T-helper 2 cell (primary cell): ENCODE results near the gene CHTOP.
"Not testable (repeated sequence)": the region's sequence is repeated elsewhere in the genome, so short reads cannot be mapped to it uniquely, and the experiment has no call there.

Experiments used
- DNase-seq, 5 experiments: peaks; one replicate each; pipeline versions ENCODE4 v3.0.0 to v3.0.0-alpha.2; 2012 to 2022

CHTOP gene

GRCh38 chr1:153663211-153663610 is 29.3 kb downstream of the CHTOP start:
- no peak for DNase-seq

GRCh38 chr1:153667439-153667838 is 33.6 kb downstream of the CHTOP start:
- no peak for DNase-seq

GRCh38 chr1:153668672-153669071 is 34.8 kb downstream of the CHTOP start:
- not testable (repeated sequence) for DNase-seq

GRCh38 chr1:153669606-153670005 is 35.7 kb downstream of the CHTOP start:
- DNase-seq: no peak

- peak in 3 of 5 experiments; percentile 7 to 32 (median 17) for DNase-seq
Observed at GRCh38 chr1:153670257-153670858, 36.5 kb downstream of the CHTOP start.

- peak; percentile 88 to 99 (median 97) for DNase-seq
Observed at GRCh38 chr1:153670859-153671627, 37.2 kb downstream of the CHTOP start, which contains the start of gene ILF2. TSS of gene ILF2 (minus strand) at chr1:153670993. CDS start at chr1:153670922, 71 bp downstream.

GRCh38 chr1:153671628-153672353 is 37.9 kb downstream of the CHTOP start:
- peak in 3 of 5 experiments; percentile 36 to 64 (median 39) for DNase-seq

- no peak for DNase-seq
Observed at GRCh38 chr1:153673511-153673910, 39.6 kb downstream of the CHTOP start.

GRCh38 chr1:153677718-153678518 is 44.1 kb downstream of the CHTOP start:
- DNase-seq: peak in 2 of 5 experiments; percentile 18 to 50

GRCh38 chr1:153678519-153679336 is 44.9 kb downstream of the CHTOP start, which contains the start of gene NPR1:
TSS of gene NPR1 (plus strand) at chr1:153678688. CDS start at chr1:153679109, 421 bp downstream.
- DNase-seq: peak in 1 of 5 experiments; percentile 37

GRCh38 chr1:153679337-153680119 is 45.7 kb downstream of the CHTOP start:
- DNase-seq: peak in 1 of 5 experiments; percentile 41

- DNase-seq: no peak
Observed at GRCh38 chr1:153680120-153680403, 46.2 kb downstream of the CHTOP start.

- no peak for DNase-seq
Observed at GRCh38 chr1:153682730-153683129, 48.9 kb downstream of the CHTOP start.

GRCh38 chr1:153683854-153684253 is 50.0 kb downstream of the CHTOP start:
- DNase-seq: no peak

GRCh38 chr1:153684892-153685291 is 51.0 kb downstream of the CHTOP start:
- no peak for DNase-seq

- no peak for DNase-seq
Observed at GRCh38 chr1:153685544-153686340, 51.9 kb downstream of the CHTOP start.

GRCh38 chr1:153687346-153688125 is 53.7 kb downstream of the CHTOP start:
- DNase-seq: no peak

- no peak for DNase-seq
Observed at GRCh38 chr1:153688276-153688675, 54.4 kb downstream of the CHTOP start.

GRCh38 chr1:153688736-153689328 is 55.0 kb downstream of the CHTOP start:
- no peak for DNase-seq
